ENCODE measurements around the gene ITPK1.

The ITPK1 gene

DNA sequence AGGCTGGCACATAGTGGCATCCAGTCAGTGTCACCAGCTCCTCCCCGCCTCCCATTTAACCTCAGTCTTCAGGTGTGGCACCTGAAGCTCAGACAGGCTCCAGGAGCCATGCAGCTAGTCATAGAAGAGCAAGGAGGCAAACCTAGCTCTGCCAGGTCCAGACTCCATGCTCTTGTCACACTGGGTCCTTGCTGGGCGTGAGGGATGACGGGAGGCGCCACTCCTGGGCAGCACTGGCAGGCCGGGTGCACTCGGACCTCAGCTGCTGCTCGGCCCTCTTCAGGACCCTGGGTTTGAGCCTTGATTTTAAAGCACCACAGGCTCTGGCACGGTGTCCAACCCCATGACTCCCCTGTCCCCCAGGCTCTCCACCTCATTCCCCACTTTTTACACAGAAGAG is 24.1 kb downstream of the ITPK1 start:
- H3K4me1 Mint-ChIP-seq (ENCODE audit: low read depth) = peaks cover 14% of the 10 kb centered on the region
- no peak for DNase-seq (ENCODE audit: low spot score)
- no peak overlapping the region for H3K4me3 Mint-ChIP-seq
- H3K27ac Mint-ChIP-seq = no peak overlapping the region
- H3K27me3 Mint-ChIP-seq (ENCODE audit: low read depth) = no peaks in the 10 kb centered on the region
- H3K9me3 Mint-ChIP-seq = no peaks in the 10 kb centered on the region
- peaks cover 4% of the 10 kb centered on the region for H3K36me3 Mint-ChIP-seq (ENCODE audit: low read depth)

DNA sequence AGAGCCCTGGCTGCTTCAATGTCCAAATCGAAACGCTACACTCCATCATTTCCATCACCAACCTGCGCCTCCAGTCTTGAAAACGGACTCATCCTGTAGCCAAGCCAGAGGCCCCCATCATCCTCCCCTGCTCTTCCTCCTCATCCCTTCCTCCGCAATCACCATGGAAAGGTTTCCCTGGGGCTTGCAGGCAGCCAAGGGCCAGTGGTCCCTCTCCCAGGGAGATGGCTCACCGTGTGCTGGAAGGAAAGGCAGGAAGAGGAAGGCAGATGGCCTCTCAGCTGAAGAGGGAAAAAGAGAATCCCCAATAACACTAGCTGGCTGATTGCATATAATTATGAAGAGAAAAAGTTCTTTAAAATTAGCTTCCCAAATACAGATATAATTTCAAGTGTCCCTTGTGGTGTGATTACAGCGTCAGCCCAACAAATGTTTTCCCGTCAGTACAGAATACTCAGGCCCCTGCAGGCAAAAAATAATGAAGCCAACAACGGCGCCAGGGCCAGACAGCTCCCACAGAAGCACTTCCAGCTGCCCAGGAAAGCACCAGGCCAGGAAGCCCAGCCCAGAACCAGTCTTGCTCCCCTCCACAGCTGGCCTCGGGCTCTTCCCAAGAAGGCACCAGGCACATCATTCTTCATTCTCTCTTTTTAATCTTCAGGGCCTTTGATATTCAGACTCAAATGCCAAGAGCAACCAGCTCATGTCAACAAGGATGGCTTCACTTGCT is 24.7 kb downstream of the ITPK1 start:
- peaks cover 4% of the 10 kb centered on the region for H3K36me3 Mint-ChIP-seq (ENCODE audit: low read depth)
- H3K9me3 Mint-ChIP-seq = no peaks in the 10 kb centered on the region
- no peak overlapping the region for H3K4me3 Mint-ChIP-seq
- peaks cover 14% of the 10 kb centered on the region for H3K4me1 Mint-ChIP-seq (ENCODE audit: low read depth)
- no peaks in the 10 kb centered on the region for H3K27me3 Mint-ChIP-seq (ENCODE audit: low read depth)
- H3K27ac Mint-ChIP-seq = no peak overlapping the region
- DNase-seq (ENCODE audit: low spot score) = no peak

DNA sequence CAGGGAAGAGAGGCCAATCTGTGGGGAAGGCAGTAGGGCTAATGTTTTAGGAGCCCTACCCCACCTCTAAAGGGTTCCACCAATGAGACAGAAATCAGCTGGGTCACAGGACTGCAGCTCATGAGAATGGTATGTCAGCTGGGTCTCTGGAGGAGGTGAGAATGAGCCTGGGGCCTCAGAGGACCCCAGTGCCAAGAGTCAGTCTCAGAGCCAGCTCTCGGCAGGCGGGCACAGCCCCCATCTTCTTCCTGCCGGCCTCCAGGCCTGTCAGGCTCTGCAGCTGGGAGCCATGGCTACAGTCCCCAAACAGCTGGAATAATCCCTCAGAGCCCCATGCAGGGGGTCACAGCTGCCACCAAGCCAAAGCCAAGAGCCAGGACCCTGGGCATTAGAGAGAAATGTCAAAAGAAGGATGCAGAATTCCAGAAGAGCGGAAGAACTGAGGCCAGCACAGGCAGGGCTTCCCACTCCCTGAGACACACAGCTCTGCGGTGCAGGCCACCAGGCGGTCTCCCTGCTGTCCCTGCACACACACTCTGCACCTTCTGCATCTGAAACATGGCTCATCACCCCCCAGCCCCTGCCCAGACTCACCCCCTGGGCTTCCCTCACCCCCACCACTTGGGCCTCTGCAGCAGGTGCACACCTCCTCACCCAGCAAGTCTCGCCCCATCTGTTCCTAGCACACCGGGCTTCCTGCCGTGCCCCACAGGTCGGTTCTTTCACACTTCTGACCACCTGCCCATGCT is 26.0 kb downstream of the ITPK1 start:
- no peak overlapping the region for H3K4me3 Mint-ChIP-seq
- H3K27ac Mint-ChIP-seq = no peak overlapping the region
- H3K4me1 Mint-ChIP-seq (ENCODE audit: low read depth) = peaks cover 10% of the 10 kb centered on the region
- no peaks in the 10 kb centered on the region for H3K9me3 Mint-ChIP-seq
- no peak for DNase-seq (ENCODE audit: low spot score)
- peaks cover 4% of the 10 kb centered on the region for H3K36me3 Mint-ChIP-seq (ENCODE audit: low read depth)
- H3K27me3 Mint-ChIP-seq (ENCODE audit: low read depth) = no peaks in the 10 kb centered on the region

DNA sequence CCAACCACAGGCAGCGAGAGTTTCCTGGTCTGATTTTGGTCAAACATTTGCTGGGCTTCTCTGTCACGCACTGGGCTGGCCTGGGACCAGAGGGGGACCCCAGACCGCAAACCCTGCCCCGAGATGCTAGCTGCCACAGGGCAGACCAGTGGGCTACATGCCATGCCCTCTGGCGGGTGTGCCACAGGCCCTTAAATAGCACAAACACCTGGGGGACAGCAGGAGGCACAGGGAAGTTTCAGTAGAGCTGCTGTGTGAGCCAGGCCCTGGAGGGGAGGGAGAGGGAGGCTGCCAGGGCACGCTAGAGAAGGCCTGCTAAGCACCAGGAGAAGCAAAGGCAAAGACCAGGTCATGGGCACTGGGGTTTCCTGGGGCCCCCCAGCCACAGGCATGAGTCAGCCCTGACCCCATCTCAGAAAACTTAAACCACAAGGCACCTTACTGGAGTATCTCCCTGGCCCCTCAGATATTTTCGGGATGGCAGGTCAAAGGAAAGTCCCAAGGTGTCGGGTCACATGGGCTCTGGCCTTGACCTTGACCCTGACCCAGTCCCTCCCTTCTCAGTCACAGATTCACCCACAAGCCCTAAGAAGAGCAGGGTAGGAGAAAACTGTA is 29.2 kb downstream of the ITPK1 start:
- DNase-seq (ENCODE audit: low spot score) = no peak
- H3K9me3 Mint-ChIP-seq = no peaks in the 10 kb centered on the region
- no peak overlapping the region for H3K4me3 Mint-ChIP-seq
- peaks cover 17% of the 10 kb centered on the region for H3K4me1 Mint-ChIP-seq (ENCODE audit: low read depth)
- H3K36me3 Mint-ChIP-seq (ENCODE audit: low read depth) = peaks cover 7% of the 10 kb centered on the region
- no peaks in the 10 kb centered on the region for H3K27me3 Mint-ChIP-seq (ENCODE audit: low read depth)
- no peak overlapping the region for H3K27ac Mint-ChIP-seq

DNA sequence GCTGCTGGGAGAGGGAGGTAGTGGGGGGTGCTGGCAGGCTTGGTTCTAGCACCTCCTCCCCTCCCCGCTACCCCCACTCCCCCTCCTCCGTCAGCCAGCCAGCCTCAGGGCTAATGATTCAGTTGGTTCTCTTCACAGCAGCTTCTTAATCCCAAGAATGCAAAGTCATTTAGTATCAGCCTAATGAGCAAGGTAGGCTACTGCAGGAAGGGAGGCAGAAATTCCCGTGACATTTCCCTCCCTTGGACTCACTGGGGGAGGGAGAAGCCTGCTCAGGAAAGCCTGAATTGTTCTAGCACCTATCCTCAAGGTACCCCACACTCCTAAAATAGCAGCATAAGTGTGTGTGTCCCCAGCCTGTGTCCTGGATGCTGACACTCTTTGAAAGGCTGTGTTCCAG is 29.8 kb downstream of the ITPK1 start:
- no peak overlapping the region for H3K27ac Mint-ChIP-seq
- peaks cover 20% of the 10 kb centered on the region for H3K4me1 Mint-ChIP-seq (ENCODE audit: low read depth)
- DNase-seq (ENCODE audit: low spot score) = no peak
- no peaks in the 10 kb centered on the region for H3K27me3 Mint-ChIP-seq (ENCODE audit: low read depth)
- no peaks in the 10 kb centered on the region for H3K9me3 Mint-ChIP-seq
- H3K4me3 Mint-ChIP-seq = no peak overlapping the region
- peaks cover 7% of the 10 kb centered on the region for H3K36me3 Mint-ChIP-seq (ENCODE audit: low read depth)

DNA sequence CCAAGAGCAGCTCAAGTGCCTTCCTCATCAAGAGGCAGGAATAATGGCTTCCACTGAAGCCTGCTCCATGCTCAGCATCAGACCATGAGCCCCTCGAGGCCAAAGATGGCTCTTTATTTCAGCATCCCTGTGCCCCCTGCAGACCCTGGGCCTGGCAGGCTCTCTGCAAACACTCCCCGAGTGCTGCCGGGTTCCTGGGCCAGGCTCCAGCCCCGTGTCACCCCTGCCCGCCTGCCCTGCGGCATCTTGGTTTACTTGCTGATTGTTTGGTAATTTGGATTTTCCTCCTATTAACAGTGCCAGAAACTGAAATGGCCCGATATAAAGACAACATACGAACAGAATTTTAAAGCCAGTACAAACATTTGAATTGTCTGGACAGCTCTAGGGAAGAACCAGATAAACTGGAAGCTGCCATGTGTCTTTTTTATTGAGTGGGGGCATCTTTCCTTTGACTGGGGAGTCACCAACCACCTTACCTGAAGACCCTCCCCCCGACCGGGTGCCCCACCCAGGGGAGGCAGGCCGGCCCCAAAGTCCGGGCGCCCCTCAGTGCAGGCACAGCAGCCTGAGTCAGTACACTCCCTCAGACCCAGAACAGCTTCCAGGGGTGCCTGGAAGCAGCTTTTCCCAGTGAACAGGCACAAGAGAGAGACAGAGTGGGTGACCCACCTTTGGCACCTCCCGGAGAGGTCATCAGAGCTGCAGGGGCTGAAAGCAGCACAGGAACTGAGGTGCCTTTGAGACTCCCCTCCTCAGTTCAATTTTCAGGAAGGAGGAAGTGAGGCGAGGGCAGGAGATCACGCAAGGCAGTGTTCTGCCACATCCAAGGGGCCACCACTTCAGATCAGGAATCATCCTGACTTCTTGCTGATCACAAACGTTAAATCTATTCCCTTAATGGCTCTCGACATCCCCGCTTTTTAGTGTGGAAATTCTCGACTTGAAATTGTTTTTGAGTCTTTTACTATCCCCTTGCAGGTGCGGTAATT is 30.6 kb downstream of the ITPK1 start:
- no peaks in the 10 kb centered on the region for H3K9me3 Mint-ChIP-seq
- H3K36me3 Mint-ChIP-seq (ENCODE audit: low read depth) = peaks cover 7% of the 10 kb centered on the region
- DNase-seq (ENCODE audit: low spot score) = no peak
- H3K27ac Mint-ChIP-seq = no peak overlapping the region
- H3K4me3 Mint-ChIP-seq = no peak overlapping the region
- peaks cover 20% of the 10 kb centered on the region for H3K4me1 Mint-ChIP-seq (ENCODE audit: low read depth)
- H3K27me3 Mint-ChIP-seq (ENCODE audit: low read depth) = no peaks in the 10 kb centered on the region

DNA sequence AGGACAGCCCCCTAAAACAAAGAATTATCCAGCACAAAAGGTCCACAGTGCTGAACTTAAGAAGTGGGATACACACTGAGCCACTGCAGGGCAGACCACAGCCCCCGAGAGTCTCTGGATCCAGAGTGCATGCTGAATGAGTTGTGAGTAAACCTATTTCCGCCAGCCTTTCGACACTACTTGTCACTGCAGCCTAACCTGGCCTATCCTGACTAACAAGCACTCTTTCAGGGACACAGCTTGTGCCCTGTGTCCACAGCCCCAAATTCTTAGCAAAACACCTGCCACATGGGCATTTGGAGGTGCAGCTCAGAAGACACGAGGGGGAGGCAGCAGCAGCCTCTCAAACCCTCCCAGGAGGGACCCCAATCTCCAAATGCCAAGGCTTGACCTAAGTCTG is 31.3 kb downstream of the ITPK1 start:
- Mint-ChIP-seq H3K4me3 (no peak overlapping the region), H3K27me3 (ENCODE audit: low read depth) (no peaks in the 10 kb centered on the region), H3K36me3 (ENCODE audit: low read depth) (peaks cover 7% of the 10 kb centered on the region), H3K4me1 (ENCODE audit: low read depth) (peaks cover 23% of the 10 kb centered on the region), H3K27ac (no peak overlapping the region), H3K9me3 (no peaks in the 10 kb centered on the region)
- no peak for DNase-seq (ENCODE audit: low spot score)

DNA sequence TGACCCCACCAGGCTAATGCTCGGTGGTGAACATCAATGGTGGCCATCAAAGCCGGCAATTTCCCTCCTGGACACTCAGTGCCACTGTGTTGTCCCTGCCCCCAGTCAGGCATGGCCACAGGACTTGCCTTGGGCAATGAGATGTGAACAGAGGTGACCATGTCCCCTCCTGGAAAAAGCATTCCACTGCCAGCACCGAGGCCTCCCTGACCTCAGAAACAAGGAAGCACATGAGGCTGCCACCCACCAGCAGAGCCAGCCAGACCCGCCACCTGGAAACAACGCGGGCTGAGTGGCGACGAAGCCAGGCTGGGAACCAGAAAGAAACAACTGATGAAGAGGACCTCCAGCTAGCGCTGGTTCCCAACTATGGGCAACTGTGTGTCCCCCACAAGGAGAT is 31.8 kb downstream of the ITPK1 start:
- no peak overlapping the region for H3K4me3 Mint-ChIP-seq
- H3K36me3 Mint-ChIP-seq (ENCODE audit: low read depth) = peaks cover 7% of the 10 kb centered on the region
- no peaks in the 10 kb centered on the region for H3K9me3 Mint-ChIP-seq
- DNase-seq (ENCODE audit: low spot score) = no peak
- H3K4me1 Mint-ChIP-seq (ENCODE audit: low read depth) = peaks cover 23% of the 10 kb centered on the region
- H3K27me3 Mint-ChIP-seq (ENCODE audit: low read depth) = no peaks in the 10 kb centered on the region
- H3K27ac Mint-ChIP-seq = no peak overlapping the region

DNA sequence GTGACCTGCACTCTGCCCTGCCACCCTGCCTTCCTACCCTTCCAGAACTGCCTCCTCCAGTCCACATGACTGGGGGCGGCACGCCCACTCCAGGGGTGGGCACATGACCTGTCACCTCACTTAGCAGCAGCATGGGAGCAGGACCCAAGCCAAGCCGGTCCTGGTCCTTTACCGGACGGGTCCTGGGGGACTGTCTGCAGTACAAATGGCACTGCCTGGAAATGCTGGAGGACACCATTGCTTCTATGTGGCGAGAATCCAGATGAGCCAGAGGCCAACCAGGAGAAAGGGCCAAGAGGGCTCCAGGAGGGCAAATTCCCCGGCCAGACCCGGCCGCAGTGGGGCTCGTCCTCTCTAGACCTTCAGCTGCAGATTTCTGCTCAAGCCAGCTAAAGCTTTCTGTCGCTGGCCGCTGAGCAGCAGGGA is 33.1 kb downstream of the ITPK1 start:
- Mint-ChIP-seq H3K4me3 (no peak overlapping the region), H3K9me3 (no peaks in the 10 kb centered on the region), H3K4me1 (ENCODE audit: low read depth) (peaks cover 23% of the 10 kb centered on the region), H3K27me3 (ENCODE audit: low read depth) (no peaks in the 10 kb centered on the region), H3K36me3 (ENCODE audit: low read depth) (peaks cover 7% of the 10 kb centered on the region), H3K27ac (no peak overlapping the region)
- no peak for DNase-seq (ENCODE audit: low spot score)

DNA sequence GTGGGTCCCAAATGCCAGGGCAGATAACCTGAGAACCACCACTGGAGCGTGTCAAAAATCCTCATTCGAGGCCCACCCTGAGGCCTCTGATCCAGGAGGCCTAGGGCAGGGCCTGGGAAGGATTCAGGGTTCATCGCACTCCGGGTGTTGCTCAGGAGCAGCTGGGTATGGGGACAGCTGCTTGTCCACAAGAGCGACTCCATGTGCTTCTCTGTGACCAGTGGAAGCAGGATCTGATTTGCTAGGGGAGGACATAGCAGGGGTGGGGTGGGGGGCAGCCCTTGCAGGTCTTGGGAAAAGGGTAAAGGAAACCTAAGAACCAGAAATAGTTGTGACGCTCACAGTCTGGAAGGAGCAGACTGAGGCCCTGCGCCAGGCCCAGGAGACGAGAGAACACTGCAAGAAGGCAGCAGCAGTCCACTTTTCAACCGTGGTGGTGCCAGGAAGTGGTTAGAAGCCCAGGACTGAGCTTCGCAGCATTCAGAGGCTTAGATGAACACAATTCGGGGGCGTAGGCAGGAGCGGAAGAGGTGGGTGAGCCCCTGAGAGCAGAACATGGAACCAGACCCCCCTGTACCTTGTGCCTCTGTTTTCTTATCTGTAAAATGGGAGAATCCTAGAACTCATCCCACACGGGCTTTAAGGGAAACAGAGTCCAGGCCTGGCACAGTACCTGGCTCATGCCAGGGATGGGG is 33.7 kb downstream of the ITPK1 start:
- Mint-ChIP-seq H3K4me3 (no peak overlapping the region), H3K27me3 (ENCODE audit: low read depth) (no peaks in the 10 kb centered on the region), H3K36me3 (ENCODE audit: low read depth) (peaks cover 3% of the 10 kb centered on the region), H3K27ac (no peak overlapping the region), H3K4me1 (ENCODE audit: low read depth) (peaks cover 22% of the 10 kb centered on the region), H3K9me3 (no peaks in the 10 kb centered on the region)
- no peak for DNase-seq (ENCODE audit: low spot score)

DNA sequence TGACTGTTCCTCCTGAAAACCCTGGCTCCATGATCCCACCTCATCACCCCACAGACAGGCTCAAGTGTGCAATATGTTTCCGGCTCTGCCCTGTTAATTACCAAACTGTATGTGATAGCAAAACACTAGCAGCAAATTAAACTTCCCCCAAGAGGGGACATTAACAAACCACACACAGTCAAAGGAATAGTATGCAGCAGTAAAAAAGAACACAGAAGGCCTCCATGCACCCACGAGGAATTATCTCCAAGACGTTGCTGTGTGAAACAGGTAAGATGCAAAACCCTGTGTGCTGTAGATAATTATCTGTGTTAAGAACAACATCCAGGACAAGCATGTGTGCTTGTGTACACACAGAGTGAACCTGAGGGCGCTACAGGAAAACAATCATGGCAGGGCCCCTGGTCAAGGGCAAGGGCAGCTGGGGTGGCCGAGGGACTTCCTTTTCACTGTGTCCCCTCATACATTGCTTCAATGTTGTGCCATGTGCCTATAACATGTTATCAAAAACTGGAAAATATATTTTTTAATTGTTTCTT is 35.8 kb downstream of the ITPK1 start:
- Mint-ChIP-seq H3K27me3 (ENCODE audit: low read depth) (no peaks in the 10 kb centered on the region), H3K4me1 (ENCODE audit: low read depth) (peaks cover 22% of the 10 kb centered on the region), H3K27ac (no peak overlapping the region)

DNA sequence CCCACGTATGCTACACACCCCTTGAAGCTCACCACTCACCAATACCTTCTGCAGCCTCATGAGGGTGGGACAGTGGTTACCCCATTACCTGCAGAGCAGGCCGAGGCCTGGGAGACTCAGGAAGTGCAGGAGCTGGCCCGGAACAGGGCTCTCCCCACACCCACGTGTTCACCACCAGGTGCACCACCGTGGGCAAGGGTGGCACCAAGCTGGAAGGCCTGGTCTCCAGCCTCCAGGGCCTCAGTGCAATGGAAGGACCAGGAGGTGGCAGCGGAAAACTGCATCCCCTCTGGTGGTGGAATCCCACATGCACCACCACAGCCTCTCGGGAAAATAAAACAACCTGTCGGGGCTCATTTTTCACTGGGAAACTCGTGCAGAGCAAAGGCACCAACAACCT is 36.4 kb downstream of the ITPK1 start:
- DNase-seq (ENCODE audit: low spot score) = no peak
- H3K4me3 Mint-ChIP-seq = no peak overlapping the region
- H3K27me3 Mint-ChIP-seq (ENCODE audit: low read depth) = no peaks in the 10 kb centered on the region
- H3K9me3 Mint-ChIP-seq = no peaks in the 10 kb centered on the region
- peaks cover 3% of the 10 kb centered on the region for H3K36me3 Mint-ChIP-seq (ENCODE audit: low read depth)
- H3K27ac Mint-ChIP-seq = no peak overlapping the region
- H3K4me1 Mint-ChIP-seq (ENCODE audit: low read depth) = peaks cover 28% of the 10 kb centered on the region

More for the DNA sequence above, 35.8 kb downstream of the ITPK1 start:
- Mint-ChIP-seq H3K4me3 (no peak overlapping the region), H3K36me3 (ENCODE audit: low read depth) (peaks cover 3% of the 10 kb centered on the region), H3K9me3 (no peaks in the 10 kb centered on the region)
- DNase-seq (ENCODE audit: low spot score) = no peak

DNA sequence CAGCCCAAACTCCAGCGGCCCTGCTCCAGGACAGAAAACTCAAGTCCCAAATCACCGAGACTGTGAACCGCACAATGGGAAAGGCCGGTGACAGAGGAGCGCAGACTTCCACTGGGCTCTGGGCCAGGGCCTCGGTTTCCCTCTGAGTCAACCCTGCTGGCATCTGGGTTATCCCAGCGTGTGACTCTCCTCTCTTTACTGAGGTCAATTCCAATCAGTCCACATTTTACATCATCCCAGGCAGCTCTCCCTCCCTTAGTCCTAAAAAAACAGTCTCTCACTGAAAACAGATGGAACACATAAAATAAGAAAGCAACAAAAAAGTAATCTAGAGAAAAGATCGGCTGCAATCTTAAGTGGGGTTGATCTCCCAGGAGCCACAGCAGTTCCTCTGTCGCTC is 36.9 kb downstream of the ITPK1 start:
- Mint-ChIP-seq H3K27ac (no peak overlapping the region), H3K36me3 (ENCODE audit: low read depth) (peaks cover under 1% of the 10 kb centered on the region), H3K9me3 (no peaks in the 10 kb centered on the region), H3K4me1 (ENCODE audit: low read depth) (peaks cover 32% of the 10 kb centered on the region), H3K27me3 (ENCODE audit: low read depth) (no peaks in the 10 kb centered on the region), H3K4me3 (no peak overlapping the region)
- no peak for DNase-seq (ENCODE audit: low spot score)
